OCI-LY1 (cell line): ENCODE measurements around the gene CCDC7.

ENCODE experiments used
- H2AFZ ChIP-seq: fragments of 200-600 bp; sonication (generic), shearing (Covaris generic); 2 replicates; pipeline ENCODE4 v1.6.0; 2014; ENCODE audit warnings: antibody characterized with exemption, mild to moderate bottlenecking, low read length
- H3F3A ChIP-seq: fragments of 200-600 bp; sonication (generic), shearing (Covaris generic); 2 replicates; pipeline ENCODE4 v1.6.0; 2014; ENCODE audit warnings: mild to moderate bottlenecking, antibody characterized with exemption, low read length, moderate library complexity; ENCODE audit not compliant: insufficient read depth
- H3K27ac ChIP-seq: fragments of 200-600 bp; sonication (generic); 2 replicates; pipeline ENCODE4 v1.5.1; 2014; ENCODE audit warnings: low read length, mixed run types, mild to moderate bottlenecking, low read depth; ENCODE audit not compliant: poor library complexity, severe bottlenecking
- H3K27me3 ChIP-seq: fragments of 200-600 bp; sonication (generic); 2 replicates; pipeline ENCODE4 v1.6.0; 2014; ENCODE audit warnings: antibody characterized with exemption, mild to moderate bottlenecking, low read length, moderate library complexity; ENCODE audit not compliant: insufficient read depth
- H3K36me3 ChIP-seq: fragments of 200-600 bp; sonication (generic); 2 replicates; pipeline ENCODE4 v1.6.1; 2014; ENCODE audit warnings: mild to moderate bottlenecking, antibody characterized with exemption, low read length, moderate library complexity, mixed read lengths; ENCODE audit not compliant: insufficient read depth
- H3K4me1 ChIP-seq: fragments of 200-600 bp; sonication (generic); 2 replicates; pipeline ENCODE4 v1.5.1; 2014; ENCODE audit warnings: mild to moderate bottlenecking, low read length, moderate library complexity; ENCODE audit not compliant: insufficient read depth, severe bottlenecking
- H3K4me2 ChIP-seq: fragments of 200-600 bp; sonication (generic), shearing (Covaris generic); 2 replicates; pipeline ENCODE4 v1.6.1; 2014; ENCODE audit warnings: low read length
- H3K4me3 ChIP-seq: fragments of 200-600 bp; sonication (generic); 2 replicates; pipeline ENCODE4 v1.5.1; 2014; ENCODE audit warnings: low read length, low read depth, mild to moderate bottlenecking, mixed read lengths; ENCODE audit not compliant: poor library complexity, severe bottlenecking
- H3K79me2 ChIP-seq: fragments of 200-600 bp; shearing (Covaris generic); 2 replicates; pipeline ENCODE4 v1.6.1; 2016; ENCODE audit warnings: mixed run types, low read length, mixed read lengths; ENCODE audit not compliant: insufficient read depth
- H3K9ac ChIP-seq: fragments of 200-600 bp; sonication (generic), shearing (Covaris generic); 2 replicates; pipeline ENCODE4 v1.6.1; 2014; ENCODE audit warnings: mild to moderate bottlenecking, low read length, mixed read lengths
- H3K9me2 ChIP-seq: fragments of 200-600 bp; sonication (generic), shearing (Covaris generic); 2 replicates; pipeline ENCODE4 v1.6.1; 2014; ENCODE audit warnings: low read depth, mild to moderate bottlenecking, low read length, mixed read lengths
- H3K9me3 ChIP-seq: fragments of 200-600 bp; shearing (Covaris generic); 2 replicates; pipeline ENCODE4 v1.6.1; 2014; ENCODE audit warnings: low read length, mixed read lengths
- H4K20me1 ChIP-seq: fragments of 200-600 bp; sonication (generic), shearing (Covaris generic); 2 replicates; pipeline ENCODE4 v1.6.0; 2016; ENCODE audit warnings: mild to moderate bottlenecking, low read length; ENCODE audit not compliant: insufficient read depth
- EZH2 ChIP-seq: fragments of 200-600 bp; sonication (generic), shearing (Covaris generic); IDR thresholded peaks from 2 replicates; pipeline ENCODE4 v1.8.0; 2017; ENCODE audit warnings: borderline replicate concordance, mixed run types, mild to moderate bottlenecking, antibody characterized with exemption, low read length, moderate library complexity, mixed read lengths
- TF ChIP-seq, protein P1 (sequence below): fragments of 200-600 bp; sonication (generic), shearing (Covaris generic); IDR thresholded peaks from 2 replicates; pipeline ENCODE4 v1.5.1; 2017; ENCODE audit warnings: mild to moderate bottlenecking, antibody characterized with exemption, low read length, moderate library complexity, mixed read lengths

The CCDC7 gene

DNA sequence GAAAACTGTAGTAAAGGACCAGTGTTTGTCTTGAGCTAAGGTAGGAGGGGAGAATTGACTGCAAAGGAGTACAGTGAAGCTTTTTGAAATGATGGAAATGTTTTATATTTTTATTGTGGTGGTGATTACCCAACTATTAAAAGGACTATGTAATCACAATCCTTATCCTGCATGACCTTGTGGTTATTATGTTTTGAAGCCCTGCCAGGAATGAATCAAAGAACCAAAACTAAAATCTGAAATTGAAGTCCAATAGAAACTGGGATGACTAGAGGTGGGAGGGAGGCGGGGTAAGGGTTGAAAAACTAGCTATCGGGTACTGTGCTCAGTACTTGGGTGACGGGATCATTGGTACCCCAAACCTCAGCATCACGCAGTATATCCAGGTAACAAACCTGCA, 8.2 kb downstream of the CCDC7 start:
- no peak overlapping the region for H3K27ac ChIP-seq
- TF ChIP-seq EZH2, result no peak
- TF ChIP-seq, protein P1, sequence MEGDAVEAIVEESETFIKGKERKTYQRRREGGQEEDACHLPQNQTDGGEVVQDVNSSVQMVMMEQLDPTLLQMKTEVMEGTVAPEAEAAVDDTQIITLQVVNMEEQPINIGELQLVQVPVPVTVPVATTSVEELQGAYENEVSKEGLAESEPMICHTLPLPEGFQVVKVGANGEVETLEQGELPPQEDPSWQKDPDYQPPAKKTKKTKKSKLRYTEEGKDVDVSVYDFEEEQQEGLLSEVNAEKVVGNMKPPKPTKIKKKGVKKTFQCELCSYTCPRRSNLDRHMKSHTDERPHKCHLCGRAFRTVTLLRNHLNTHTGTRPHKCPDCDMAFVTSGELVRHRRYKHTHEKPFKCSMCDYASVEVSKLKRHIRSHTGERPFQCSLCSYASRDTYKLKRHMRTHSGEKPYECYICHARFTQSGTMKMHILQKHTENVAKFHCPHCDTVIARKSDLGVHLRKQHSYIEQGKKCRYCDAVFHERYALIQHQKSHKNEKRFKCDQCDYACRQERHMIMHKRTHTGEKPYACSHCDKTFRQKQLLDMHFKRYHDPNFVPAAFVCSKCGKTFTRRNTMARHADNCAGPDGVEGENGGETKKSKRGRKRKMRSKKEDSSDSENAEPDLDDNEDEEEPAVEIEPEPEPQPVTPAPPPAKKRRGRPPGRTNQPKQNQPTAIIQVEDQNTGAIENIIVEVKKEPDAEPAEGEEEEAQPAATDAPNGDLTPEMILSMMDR, result no peak

DNA sequence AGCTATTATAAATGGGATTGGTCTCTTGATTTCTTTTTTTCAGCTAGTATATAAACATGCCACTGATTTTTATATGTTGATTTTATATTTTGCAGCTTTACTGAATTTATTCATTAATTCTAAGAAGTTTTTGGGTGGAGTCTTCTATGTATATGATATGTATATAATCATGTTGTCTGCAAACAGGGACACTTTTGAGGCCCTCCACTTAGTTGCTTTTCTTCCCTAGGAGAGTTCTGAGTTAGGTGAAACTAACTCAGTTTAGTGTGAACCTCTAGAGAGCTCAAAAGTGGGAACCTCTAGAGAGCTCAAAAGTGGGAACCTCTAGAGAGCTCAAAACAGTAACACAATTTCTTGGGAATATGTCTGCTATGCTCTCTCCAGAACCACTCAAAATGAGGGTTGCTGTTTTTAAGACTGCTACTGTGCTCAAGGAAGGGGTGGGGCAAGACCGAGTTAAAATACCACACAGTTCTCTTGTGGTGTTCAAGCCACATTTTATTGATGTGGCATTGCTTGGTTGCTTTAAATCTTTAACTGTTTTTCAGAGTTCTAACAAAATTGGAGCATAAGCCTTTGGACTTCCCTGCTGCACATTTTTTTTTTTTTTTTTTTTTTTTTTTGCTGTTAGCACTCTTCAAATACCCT, 13.2 kb downstream of the CCDC7 start:
- Histone ChIP-seq H2AFZ (no peak overlapping the region), H3K4me1 (no peaks in the 10 kb centered on the region), H3K27ac (no peak overlapping the region), H4K20me1 (no peaks in the 10 kb centered on the region), H3K27me3 (no peaks in the 10 kb centered on the region), H3K79me2 (no peaks in the 10 kb centered on the region), H3K4me3 (no peak overlapping the region), H3K9ac (no peak overlapping the region), H3K36me3 (no peaks in the 10 kb centered on the region), H3F3A (no peaks in the 10 kb centered on the region), H3K9me2 (no peaks in the 10 kb centered on the region), H3K4me2 (no peak overlapping the region), H3K9me3 (no peaks in the 10 kb centered on the region)
- TF ChIP-seq, protein P1, result no peak
- no peak for TF ChIP-seq EZH2

More for the DNA sequence above, 8.2 kb downstream of the CCDC7 start:
- no peaks in the 10 kb centered on the region for H3K79me2 ChIP-seq
- H4K20me1 ChIP-seq, result no peaks in the 10 kb centered on the region
- no peak overlapping the region for H3K4me2 ChIP-seq
- no peaks in the 10 kb centered on the region for H3F3A ChIP-seq
- H3K27me3 ChIP-seq, result no peaks in the 10 kb centered on the region
- no peaks in the 10 kb centered on the region for H3K9me2 ChIP-seq
- no peak overlapping the region for H3K4me3 ChIP-seq
- H3K9ac ChIP-seq, result no peak overlapping the region
- no peaks in the 10 kb centered on the region for H3K9me3 ChIP-seq
- H3K36me3 ChIP-seq, result peaks cover 13% of the 10 kb centered on the region; the same call in 1 of the 2 replicates
- H2AFZ ChIP-seq, result no peak overlapping the region
- H3K4me1 ChIP-seq, result no peaks in the 10 kb centered on the region

DNA sequence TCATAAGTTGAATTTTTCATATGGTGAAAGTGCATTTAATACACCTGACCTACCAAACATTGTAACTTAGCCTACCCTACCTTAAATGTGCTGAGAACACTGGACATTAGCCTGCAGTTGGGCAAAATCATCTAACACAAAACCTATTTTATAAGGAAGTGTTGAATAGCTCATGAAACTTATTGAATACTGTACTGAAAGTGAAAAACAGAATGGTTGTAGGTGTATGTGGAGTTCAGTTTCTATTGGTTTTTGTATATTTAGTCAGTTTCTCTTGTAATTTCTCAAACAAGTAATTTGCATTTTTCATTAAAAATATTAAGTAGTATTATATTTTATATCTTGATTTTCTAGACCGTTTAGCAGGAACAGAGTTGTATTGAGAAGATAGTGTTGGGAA, 15.3 kb downstream of the CCDC7 start:
- Histone ChIP-seq H3K4me1 (no peaks in the 10 kb centered on the region), H3K4me2 (no peak overlapping the region), H3K36me3 (no peaks in the 10 kb centered on the region), H3F3A (no peaks in the 10 kb centered on the region), H2AFZ (no peak overlapping the region), H3K79me2 (no peaks in the 10 kb centered on the region), H3K27me3 (no peaks in the 10 kb centered on the region), H3K27ac (no peak overlapping the region), H3K9ac (no peak overlapping the region), H3K9me3 (no peaks in the 10 kb centered on the region), H3K9me2 (no peaks in the 10 kb centered on the region), H3K4me3 (no peak overlapping the region), H4K20me1 (no peaks in the 10 kb centered on the region)
- TF ChIP-seq, protein P1, result no peak
- no peak for TF ChIP-seq EZH2
